ENCODE measurements around the gene TEP1. TPM values are rescaled to one million over a fixed set of nuclear protein-coding genes. Genes with fewer than 3 reads are reported as not detected.

Gene TEP1
- total RNA-seq, 8 experiments from 2014 or later: 4.6 to 46.8 (median 11.7) TPM

GRCh38 chr14:20327005-20327869, 86.1 kb downstream of the TEP1 start:
- ATAC-seq (replicated peaks in 6 of 8): peak in 6 of 8 experiments; percentile 29 to 62 (median 41)
- in situ Hi-C loops (cut with MboI; ENCODE audit: low pct_unique_long_range_greater_than_20kb in 2 of 9, low sequenced_read_pairs in 9 of 9, unreplicated experiment in 9 of 9): loop anchor here in 5 of 9 experiments (10.0 to 25.0 kb wide), 4 partner anchors 135 to 360 kb away; partner anchors contain the start of genes ANG (in 2 of the 5), APEX1 (in 2 of the 5), OSGEP (in 2 of the 5) and PIP4P1 (in 2 of the 5)
- 33 to 75% (median 55%) methylated on average over 3 to 8 of the region's 8 CpGs for WGBS, 10 experiments
- Histone ChIP-seq H3K27ac (no peak overlapping the region), H3K4me1 (replicated peaks in 1 of 2) (peaks cover 0 to 7% of the 10 kb centered on the region in 2 donors), H3K4me3 (no peak overlapping the region)

GRCh38 chr14:20317720-20318119, 95.6 kb downstream of the TEP1 start:
- no peak overlapping the region for H3K27ac ChIP-seq
- no peak for ATAC-seq (replicated peaks in 6 of 8)
- in situ Hi-C loops (cut with MboI; ENCODE audit: low pct_unique_long_range_greater_than_20kb in 2 of 9, low sequenced_read_pairs in 9 of 9, unreplicated experiment in 9 of 9): no loop called here
- no peaks in the 10 kb centered on the region for H3K4me1 ChIP-seq (replicated peaks in 1 of 2)
- H3K4me3 ChIP-seq: no peak overlapping the region
- 93 to 100% (median 98%) methylated on average over 1 to 16 of the region's 16 CpGs; no CpG with 5 or more reads in 3 of the 10 experiments for WGBS, 10 experiments

Other genes with a start within 250 kb of the TEP1 start
- under 1 TPM in 2 of 8 experiments, not detected in 6; 0.05 to 0.81 TPM for gene OR11G2, start 222.6 kb downstream of the TEP1 start, total RNA-seq
- under 1 TPM in 1 of 8 experiments, not detected in 7; 0.52 TPM for gene OR11H6, start 189.8 kb downstream of the TEP1 start, total RNA-seq
- under 1 TPM in 4 of 8 experiments, not detected in 4; 0.29 to 0.84 (median 0.48) TPM for gene OR11H7, start 184.5 kb downstream of the TEP1 start, total RNA-seq
- gene OR11H4, start 174.2 kb downstream of the TEP1 start, total RNA-seq: under 1 TPM in 2 of 8 experiments, not detected in 6; 0.14 to 0.38 TPM
- gene TTC5, start 107.5 kb downstream of the TEP1 start, total RNA-seq: 10 to 100 TPM; 18.6 to 36.8 (median 26.2) TPM
- gene CCNB1IP1, start 80.2 kb downstream of the TEP1 start, total RNA-seq: 10 to 100 TPM; 49.7 to 97.6 (median 71.6) TPM
- gene PARP2, start 69.9 kb downstream of the TEP1 start, total RNA-seq: 10 to 100 TPM in 7 of 8 experiments, 1 to 10 TPM in 1; 9.4 to 55.4 (median 33.9) TPM
- under 1 TPM in 6 of 8 experiments, not detected in 2; 0.05 to 0.62 (median 0.14) TPM for gene KLHL33, start 22.7 kb upstream of the TEP1 start, total RNA-seq
- 10 to 100 TPM; 16.3 to 44.4 (median 29.4) TPM for gene OSGEP, start 41.3 kb upstream of the TEP1 start, total RNA-seq
- 100 to 1,000 TPM; 125 to 320 (median 161) TPM for gene APEX1, start 41.7 kb upstream of the TEP1 start, total RNA-seq
- 10 to 100 TPM; 20.7 to 41.0 (median 24.6) TPM for gene PIP4P1, start 47.9 kb upstream of the TEP1 start, total RNA-seq
- gene PNP, start 55.9 kb upstream of the TEP1 start, total RNA-seq: 10 to 100 TPM; 14.8 to 71.5 (median 24.4) TPM
- gene RNASE10, start 92.0 kb upstream of the TEP1 start, total RNA-seq: 1 to 10 TPM in 2 of 8 experiments, under 1 TPM in 5, not detected in 1; 0.16 to 1.4 (median 0.63) TPM
- under 1 TPM in 3 of 8 experiments, not detected in 5; 0.24 to 0.62 (median 0.25) TPM for gene RNASE9, start 147.5 kb upstream of the TEP1 start, total RNA-seq
- gene RNASE11, start 174.5 kb upstream of the TEP1 start, total RNA-seq: under 1 TPM in 1 of 8 experiments, not detected in 7; 0.29 TPM
- gene RNASE12, start 177.9 kb upstream of the TEP1 start, total RNA-seq: not detected
- gene OR6S1, start 228.2 kb upstream of the TEP1 start, total RNA-seq: under 1 TPM in 1 of 8 experiments, not detected in 7; 0.28 TPM